Neural progenitor cell (in vitro differentiated cells): ENCODE results near the gene KLK1. TPM values are rescaled to one million over a fixed set of nuclear protein-coding genes. Genes with fewer than 3 reads are reported as not detected.

ENCODE experiments used
- DNase-seq: peaks from one replicate; pipeline ENCODE4 v3.0.0-alpha.2; 2016; ENCODE audit warnings: low spot score
- H2AFZ ChIP-seq: fragments of 200-600 bp; sonication (generic); replicated peaks from 2 replicates; pipeline ENCODE4 v1.6.1; 2016; ENCODE audit warnings: antibody characterized with exemption
- H3F3A ChIP-seq: fragments of 200-600 bp; sonication (generic); 2 replicates; pipeline ENCODE4 v1.6.1; 2016; ENCODE audit warnings: antibody characterized with exemption, low read depth
- H3K27ac ChIP-seq: fragments of 200-600 bp; sonication (generic); 2 replicates; pipeline ENCODE4 v1.5.1; 2016; ENCODE audit warnings: mild to moderate bottlenecking
- H3K27me3 ChIP-seq: fragments of 200-600 bp; sonication (generic); 2 replicates; pipeline ENCODE4 v1.6.1; 2016; ENCODE audit warnings: mild to moderate bottlenecking, moderate library complexity
- H3K36me3 ChIP-seq: fragments of 200-600 bp; sonication (generic); 2 replicates; pipeline ENCODE4 v1.5.1; 2016
- H3K4me1 ChIP-seq: fragments of 200-600 bp; sonication (generic); 2 replicates; pipeline ENCODE4 v1.6.1; 2016; ENCODE audit warnings: mixed run types
- H3K4me2 ChIP-seq: fragments of 200-600 bp; sonication (generic); 2 replicates; pipeline ENCODE4 v1.6.1; 2016
- H3K4me3 ChIP-seq: fragments of 200-600 bp; sonication (generic); 2 replicates; pipeline ENCODE4 v1.5.1; 2016
- H3K79me2 ChIP-seq: fragments of 200-600 bp; sonication (generic); 2 replicates; pipeline ENCODE4 v1.6.1; 2016; ENCODE audit warnings: low read depth
- H3K9ac ChIP-seq: fragments of 200-600 bp; sonication (generic); 2 replicates; pipeline ENCODE4 v1.6.1; 2016
- H3K9me3 ChIP-seq: fragments of 200-600 bp; sonication (generic); 2 replicates; pipeline ENCODE4 v1.5.1; 2016; ENCODE audit warnings: low read depth
- H4K20me1 ChIP-seq: fragments of 200-600 bp; sonication (generic); 2 replicates; pipeline ENCODE4 v1.6.1; 2016; ENCODE audit warnings: low read depth
- H3K27ac Mint-ChIP-seq: 3 replicates; pipeline ENCODE4 v1.8.0; 2021; ENCODE audit warnings: mixed read lengths
- H3K27me3 Mint-ChIP-seq: 2 replicates; pipeline ENCODE4 v1.8.0; 2022; ENCODE audit warnings: low read depth, mild to moderate bottlenecking, inconsistent platforms, moderate library complexity, mixed read lengths; ENCODE audit not compliant: insufficient read depth
- H3K36me3 Mint-ChIP-seq: 3 replicates; pipeline ENCODE4 v1.8.0; 2021; ENCODE audit warnings: mixed read lengths
- H3K4me1 Mint-ChIP-seq: 3 replicates; pipeline ENCODE4 v1.8.0; 2021; ENCODE audit warnings: mixed read lengths
- H3K4me3 Mint-ChIP-seq: 3 replicates; pipeline ENCODE4 v1.8.0; 2021; ENCODE audit warnings: mild to moderate bottlenecking, moderate library complexity, mixed read lengths
- H3K9me3 Mint-ChIP-seq: 3 replicates; pipeline ENCODE4 v1.8.0; 2020; ENCODE audit warnings: mixed read lengths
- EZH2 ChIP-seq: fragments of 200-600 bp; sonication (generic); IDR thresholded peaks from 2 replicates; pipeline ENCODE4 v1.6.1; 2017; ENCODE audit warnings: antibody characterized with exemption, mild to moderate bottlenecking, moderate library complexity
- EZH2phosphoT487 ChIP-seq: fragments of 200-600 bp; sonication (generic); IDR thresholded peaks from 2 replicates; pipeline ENCODE4 v1.6.1; 2017; ENCODE audit warnings: antibody characterized with exemption
- total RNA-seq: library from RNA; depleted of rRNA; stranded (reverse); fragments of >200 nt; gene quantifications from 2 replicates; pipeline ENCODE4 v1.2.3, GENCODE V29; 2015; ENCODE audit warnings: low replicate concordance
- TF ChIP-seq, protein P1 (sequence below): fragments of 200-600 bp; sonication (generic); IDR thresholded peaks from 2 replicates; pipeline ENCODE4 v1.5.1; 2017; ENCODE audit warnings: antibody characterized with exemption, mild to moderate bottlenecking

KLK1 gene
- total RNA-seq, 1 donor from 2014 or later: not detected

DNA sequence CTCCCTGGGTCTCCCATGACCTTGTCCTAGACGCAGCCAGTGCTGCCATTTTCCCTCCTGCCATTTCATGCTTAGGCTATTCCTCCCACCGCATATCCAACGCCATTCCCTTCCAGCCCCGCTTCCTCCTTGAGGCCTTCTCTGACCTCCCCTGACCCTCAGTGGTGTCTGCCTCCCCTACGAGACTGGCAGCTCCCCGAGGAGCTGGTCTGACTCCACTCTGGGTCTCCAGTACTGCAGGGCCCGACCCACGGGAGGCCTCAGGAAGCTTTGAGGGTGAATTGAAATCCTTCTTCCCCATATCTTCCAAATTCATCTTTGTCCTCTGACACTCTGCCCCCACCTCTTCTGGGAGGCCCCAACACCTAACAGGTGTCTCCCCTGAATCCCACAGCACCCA is 9.1 kb upstream of the KLK1 start:
- H3K27me3 ChIP-seq: peaks cover 54% of the 10 kb centered on the region
- Mint-ChIP-seq H3K4me1 (peaks cover 6% of the 10 kb centered on the region), H3K36me3 (peaks cover 2% of the 10 kb centered on the region), H3K27ac (peak overlapping the region; percentile 46), H3K9me3 (peaks cover 4% of the 10 kb centered on the region), H3K4me3 (no peak overlapping the region), H3K27me3 (peaks cover 39% of the 10 kb centered on the region)
- H3K9ac ChIP-seq: no peak overlapping the region
- no peaks in the 10 kb centered on the region for H3K4me1 ChIP-seq
- H3K4me2 ChIP-seq: no peak overlapping the region
- no peak overlapping the region for H3K27ac ChIP-seq
- H3K36me3 ChIP-seq: no peaks in the 10 kb centered on the region
- no peaks in the 10 kb centered on the region for H3K79me2 ChIP-seq
- TF ChIP-seq EZH2 (no peak), EZH2phosphoT487 (no peak)
- TF ChIP-seq, protein P1, sequence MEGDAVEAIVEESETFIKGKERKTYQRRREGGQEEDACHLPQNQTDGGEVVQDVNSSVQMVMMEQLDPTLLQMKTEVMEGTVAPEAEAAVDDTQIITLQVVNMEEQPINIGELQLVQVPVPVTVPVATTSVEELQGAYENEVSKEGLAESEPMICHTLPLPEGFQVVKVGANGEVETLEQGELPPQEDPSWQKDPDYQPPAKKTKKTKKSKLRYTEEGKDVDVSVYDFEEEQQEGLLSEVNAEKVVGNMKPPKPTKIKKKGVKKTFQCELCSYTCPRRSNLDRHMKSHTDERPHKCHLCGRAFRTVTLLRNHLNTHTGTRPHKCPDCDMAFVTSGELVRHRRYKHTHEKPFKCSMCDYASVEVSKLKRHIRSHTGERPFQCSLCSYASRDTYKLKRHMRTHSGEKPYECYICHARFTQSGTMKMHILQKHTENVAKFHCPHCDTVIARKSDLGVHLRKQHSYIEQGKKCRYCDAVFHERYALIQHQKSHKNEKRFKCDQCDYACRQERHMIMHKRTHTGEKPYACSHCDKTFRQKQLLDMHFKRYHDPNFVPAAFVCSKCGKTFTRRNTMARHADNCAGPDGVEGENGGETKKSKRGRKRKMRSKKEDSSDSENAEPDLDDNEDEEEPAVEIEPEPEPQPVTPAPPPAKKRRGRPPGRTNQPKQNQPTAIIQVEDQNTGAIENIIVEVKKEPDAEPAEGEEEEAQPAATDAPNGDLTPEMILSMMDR: no peak
- no peaks in the 10 kb centered on the region for H3F3A ChIP-seq
- no peaks in the 10 kb centered on the region for H4K20me1 ChIP-seq
- H3K4me3 ChIP-seq: no peak overlapping the region
- no peak for DNase-seq
- no peak overlapping the region for H2AFZ ChIP-seq
- no peaks in the 10 kb centered on the region for H3K9me3 ChIP-seq

DNA sequence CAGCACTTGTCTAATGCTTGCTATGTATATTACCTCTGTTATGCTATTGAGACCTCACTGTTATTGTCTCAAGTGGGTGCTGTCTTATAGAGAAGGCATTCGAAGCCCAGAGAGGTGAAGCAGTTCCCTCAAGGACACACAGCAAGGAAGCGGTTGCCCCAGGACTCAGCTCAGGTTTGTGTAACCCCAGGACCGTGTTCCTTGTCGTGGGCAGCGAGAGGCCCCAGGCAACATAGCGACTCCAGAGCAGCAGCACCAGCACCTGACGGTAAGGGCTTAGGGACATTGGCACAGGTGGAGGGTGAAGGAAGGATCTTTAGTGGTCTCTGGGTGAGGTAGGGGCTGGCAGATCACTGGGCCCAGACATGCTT is 7.4 kb upstream of the KLK1 start:
- DNase-seq: no peak
- TF ChIP-seq EZH2 (no peak), EZH2phosphoT487 (no peak)
- TF ChIP-seq, protein P1: no peak
- Mint-ChIP-seq H3K9me3 (peaks cover 6% of the 10 kb centered on the region), H3K4me3 (no peak overlapping the region), H3K27ac (no peak overlapping the region), H3K36me3 (no peaks in the 10 kb centered on the region), H3K4me1 (no peaks in the 10 kb centered on the region), H3K27me3 (peaks cover 33% of the 10 kb centered on the region)
- Histone ChIP-seq H3K27ac (no peak overlapping the region), H3K9me3 (no peaks in the 10 kb centered on the region), H2AFZ (no peak overlapping the region), H3K79me2 (no peaks in the 10 kb centered on the region), H3K4me3 (no peak overlapping the region), H3K27me3 (peaks cover 51% of the 10 kb centered on the region), H3K9ac (no peak overlapping the region), H4K20me1 (no peaks in the 10 kb centered on the region), H3K36me3 (no peaks in the 10 kb centered on the region), H3K4me1 (no peaks in the 10 kb centered on the region), H3F3A (no peaks in the 10 kb centered on the region), H3K4me2 (no peak overlapping the region)

DNA sequence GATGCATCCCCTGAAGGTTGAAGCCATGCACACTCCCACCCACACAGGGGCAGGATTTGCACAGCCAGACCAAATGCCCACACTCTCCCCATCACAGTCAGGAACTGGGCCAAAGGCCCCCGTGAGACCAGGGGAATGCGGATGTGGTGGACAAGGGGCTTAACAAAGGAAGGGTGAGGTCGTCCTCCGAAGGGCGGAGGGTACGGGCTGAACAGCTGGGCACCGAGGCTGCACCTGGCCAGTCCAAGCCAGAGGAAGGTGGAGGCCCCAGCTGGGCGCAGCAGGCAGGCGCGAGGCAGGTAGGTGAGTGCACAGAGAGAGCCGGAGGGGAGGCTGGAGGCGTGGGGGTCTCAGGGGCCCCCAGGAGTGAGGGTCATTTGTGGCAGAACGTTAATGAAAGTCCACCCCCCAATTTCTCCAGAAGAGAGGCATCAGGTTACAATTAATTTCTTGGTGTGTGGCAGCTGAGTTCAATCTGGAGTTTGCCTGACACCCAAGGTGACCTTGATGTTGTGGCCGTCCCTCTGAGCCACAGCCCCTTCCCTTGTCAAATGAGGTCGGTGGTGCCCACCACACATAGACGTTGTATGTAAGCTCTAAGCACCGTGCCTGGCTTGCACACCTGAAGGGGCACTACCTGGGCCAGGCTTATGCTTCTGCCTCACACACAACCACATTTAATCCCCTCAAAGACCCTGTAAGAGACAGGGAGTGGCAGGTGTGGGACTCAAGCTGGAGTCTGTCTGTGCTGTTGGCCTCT is 6.9 kb upstream of the KLK1 start:
- Histone ChIP-seq H3K4me3 (no peak overlapping the region), H3K9me3 (no peaks in the 10 kb centered on the region), H3K4me2 (no peak overlapping the region), H3F3A (no peaks in the 10 kb centered on the region), H2AFZ (no peak overlapping the region), H3K27me3 (peaks cover 45% of the 10 kb centered on the region), H3K27ac (no peak overlapping the region), H3K9ac (no peak overlapping the region), H3K79me2 (no peaks in the 10 kb centered on the region), H3K4me1 (no peaks in the 10 kb centered on the region), H4K20me1 (no peaks in the 10 kb centered on the region), H3K36me3 (no peaks in the 10 kb centered on the region)
- no peak for DNase-seq
- Mint-ChIP-seq H3K36me3 (no peaks in the 10 kb centered on the region), H3K27me3 (peaks cover 31% of the 10 kb centered on the region), H3K27ac (no peak overlapping the region), H3K4me1 (no peaks in the 10 kb centered on the region), H3K9me3 (peaks cover 6% of the 10 kb centered on the region), H3K4me3 (no peak overlapping the region)
- TF ChIP-seq EZH2phosphoT487 (no peak), EZH2 (no peak)
- TF ChIP-seq, protein P1: no peak
